Endothelial cell of umbilical vein (primary cell): ENCODE results near the gene AIRE. TPM values are rescaled to one million over a fixed set of nuclear protein-coding genes. Genes with fewer than 3 reads are reported as not detected.

Source experiments
- BruUV-seq: library from RNA; stranded (reverse); fragments of 400-500 nt; replicated peaks from 2 replicates; lab custom pipeline; 2021; lab: Mats Ljungman, UMichigan
- CTCF ChIA-PET: fragments of 300-600, 350-600 bp; sonication (Branson Sonifier 250); formaldehyde crosslinking; loops from one replicate; lab custom pipeline; 2021; ENCODE audit warnings: antibody characterized with exemption, inconsistent platforms; lab: Charles Lee
- POLR2A ChIA-PET: fragments of 300-600, 350-600 bp; sonication (Branson Sonifier 250); formaldehyde crosslinking; loops from one replicate; lab custom pipeline; 2021; ENCODE audit warnings: antibody characterized with exemption, inconsistent platforms; lab: Charles Lee
- DNase-seq: peaks from one replicate; pipeline ENCODE4 v3.0.0-alpha.2; 2011; ENCODE audit warnings: low read depth, low spot score
- FAIRE-seq: peaks from 2 replicates; lab custom pipeline; 2011; peaks lifted over from hg19 to GRCh38; lab: Jason Lieb, UNC
- H2AFZ ChIP-seq: 2 replicates; pipeline ENCODE4 v1.6.0; 2012; ENCODE audit warnings: low read depth, low read length, control low read depth, inconsistent platforms
- H3K27ac ChIP-seq: 2 replicates; pipeline ENCODE4 v1.5.1; 2011; ENCODE audit warnings: low read depth, mild to moderate bottlenecking, control low read depth, low read length, moderate library complexity; ENCODE audit not compliant: insufficient read depth
- H3K27me3 ChIP-seq, 2 experiments: 2 replicates each; pipeline versions ENCODE4 v1.6.0 to v1.6.1; 2011; ENCODE audit warnings: low read length in 2 of 2, mixed read lengths in 1 of 2; ENCODE audit not compliant: control insufficient read depth in 2 of 2, insufficient read depth in 2 of 2
- H3K36me3 ChIP-seq, 2 experiments: 2 replicates in 1 of 2; 3 replicates in 1 of 2; pipeline ENCODE4 v1.5.1; 2011; ENCODE audit warnings: low read length in 2 of 2, mild to moderate bottlenecking in 1 of 2, moderate library complexity in 1 of 2; ENCODE audit not compliant: control insufficient read depth in 2 of 2, insufficient read depth in 2 of 2; ENCODE audit errors: extremely low read depth in 1 of 2
- H3K4me1 ChIP-seq: 3 replicates; pipeline ENCODE4 v1.5.1; 2011; ENCODE audit warnings: mild to moderate bottlenecking, low read length; ENCODE audit not compliant: control insufficient read depth, insufficient read depth; ENCODE audit errors: extremely low read depth
- H3K4me2 ChIP-seq: 2 replicates; pipeline ENCODE4 v1.6.1; 2011; ENCODE audit warnings: low read length, control low read depth, mixed read lengths; ENCODE audit not compliant: insufficient read depth
- H3K4me3 ChIP-seq, 3 experiments: fragments of 200-600 bp in 1 of 3; sonication (generic), shearing (Covaris generic) in 1 of 3; replicated peaks in 1 of 3; 2 replicates each; pipeline ENCODE4 v1.5.1; 2011 to 2016; ENCODE audit warnings: control low read depth in 3 of 3, low read length in 3 of 3, mild to moderate bottlenecking in 2 of 3, inconsistent platforms in 1 of 3, low read depth in 1 of 3, moderate library complexity in 1 of 3; ENCODE audit not compliant: insufficient read depth in 1 of 3
- H3K79me2 ChIP-seq: 2 replicates; pipeline ENCODE4 v1.6.0; 2012; ENCODE audit warnings: low read length, inconsistent platforms; ENCODE audit not compliant: control insufficient read depth, insufficient read depth
- H3K9ac ChIP-seq: replicated peaks from 2 replicates; pipeline ENCODE3; 2011; ENCODE audit warnings: low read length, control low read depth; ENCODE audit not compliant: insufficient read depth; ENCODE audit errors: extremely low read depth
- H3K9me1 ChIP-seq: replicated peaks from 3 replicates; pipeline ENCODE4 v1.6.0; 2011; ENCODE audit warnings: mild to moderate bottlenecking, low read length; ENCODE audit not compliant: control insufficient read depth, insufficient read depth; ENCODE audit errors: extremely low read depth
- H3K9me3 ChIP-seq: replicated peaks from 2 replicates; pipeline ENCODE4 v1.5.1; 2012; ENCODE audit warnings: low read length, inconsistent platforms; ENCODE audit not compliant: control insufficient read depth, insufficient read depth
- H4K20me1 ChIP-seq: replicated peaks from 2 replicates; pipeline ENCODE3; 2011; ENCODE audit warnings: mild to moderate bottlenecking, low read length; ENCODE audit not compliant: control insufficient read depth, insufficient read depth; ENCODE audit errors: extremely low read depth
- CTCF ChIP-seq, 2 donors: IDR thresholded peaks; 1 replicate in 1 of 2; 2 replicates in 1 of 2; pipeline ENCODE4 v1.5.1; 2011; ENCODE audit warnings: low read length in 2 of 2, mild to moderate bottlenecking in 2 of 2, moderate library complexity in 2 of 2, control low read depth in 1 of 2, inconsistent platforms in 1 of 2, low read depth in 1 of 2; ENCODE audit not compliant: insufficient read depth in 1 of 2; ENCODE audit errors: extremely low read depth in 1 of 2
- EZH2 ChIP-seq: IDR thresholded peaks from 2 replicates; pipeline ENCODE4 v1.6.1; 2012; ENCODE audit warnings: borderline replicate concordance, low read depth, mild to moderate bottlenecking, moderate library complexity, low read length, inconsistent platforms; ENCODE audit not compliant: severe bottlenecking
- FOS ChIP-seq: IDR thresholded peaks from 2 replicates; pipeline ENCODE4 v1.6.1; 2011; ENCODE audit warnings: mild to moderate bottlenecking, low read length, moderate library complexity, borderline replicate concordance; ENCODE audit not compliant: insufficient read depth
- GATA2 ChIP-seq: IDR thresholded peaks from 2 replicates; pipeline ENCODE4 v1.7.0; 2011; ENCODE audit warnings: low read depth, mild to moderate bottlenecking, moderate library complexity, mixed read lengths, low read length; ENCODE audit not compliant: insufficient read length, insufficient read depth
- JUN ChIP-seq: IDR thresholded peaks from 2 replicates; pipeline ENCODE4 v1.6.1; 2011; ENCODE audit warnings: borderline replicate concordance, low read depth; ENCODE audit not compliant: insufficient read length, insufficient read depth
- MAX ChIP-seq: IDR thresholded peaks from 2 replicates; pipeline ENCODE4 v1.6.1; 2011; ENCODE audit not compliant: insufficient read depth, insufficient read length
- MYC ChIP-seq: IDR thresholded peaks from one replicate; pipeline ENCODE4 v1.6.1; 2011; ENCODE audit warnings: mild to moderate bottlenecking, low read depth, low read length
- POLR2A ChIP-seq: IDR thresholded peaks from 2 replicates; pipeline ENCODE4 v1.6.1; 2012; ENCODE audit warnings: low read depth, mild to moderate bottlenecking, control low read depth, low read length
- POLR2AphosphoS5 ChIP-seq: IDR thresholded peaks from 2 replicates; pipeline ENCODE4 v1.6.1; 2012; ENCODE audit warnings: low read depth, mild to moderate bottlenecking, control low read depth, low read length, moderate library complexity; ENCODE audit not compliant: insufficient read depth
- dilution Hi-C: fragments of 300-500 bp; cut with MboI; formaldehyde crosslinking; loops from one replicate; pipeline ENCODE4 v1.15.0; 2019; ENCODE audit warnings: low sequenced_read_pairs; ENCODE audit not compliant: extremely low pct_ligation_motif_present
- intact Hi-C: fragments of 100-400 bp; cut with micrococcal nuclease; formaldehyde crosslinking; loops from one replicate; pipeline ENCODE4 v1.10.0; 2022
- polyA plus RNA-seq, 4 experiments: library from polyadenylated mRNA; depleted of rRNA in 3 of 4; stranded (reverse) in 3 of 4; unstranded in 1 of 4; fragments of >200 nt; gene quantifications; 2 replicates each; pipeline versions ENCODE4 v1.2.1 to v1.2.3, GENCODE V29; 2011 to 2012; ENCODE audit warnings: missing spikeins in 1 of 4
- total RNA-seq: library from RNA; stranded (reverse); gene quantifications from 2 replicates; pipeline ENCODE4 v1.2.3, GENCODE V29; 2021

Gene AIRE
- total and polyA plus RNA-seq, 2 donors (not counting 3 experiments of a cell fraction or from before 2014, with no cell fraction given): 0.04 to 0.11 TPM

- intact Hi-C loops: no loop called here
- Histone ChIP-seq H3K9me1 (no peaks in the 10 kb centered on the region), H2AFZ (no peak overlapping the region), H3K4me3 (no peak overlapping the region), H3K4me1 (no peaks in the 10 kb centered on the region), H3K4me2 (no peak overlapping the region), H4K20me1 (no peaks in the 10 kb centered on the region), H3K27ac (no peak overlapping the region), H3K27me3 (peaks cover 0 to 3% of the 10 kb centered on the region in 2 experiments), H3K9ac (no peak overlapping the region), H3K9me3 (no peaks in the 10 kb centered on the region), H3K79me2 (no peaks in the 10 kb centered on the region), H3K36me3 (no peaks in the 10 kb centered on the region)
- no peak for DNase-seq
- ChIA-PET CTCF (no interaction called here), POLR2A (no interaction called here)
- TF ChIP-seq EZH2 (no peak), POLR2AphosphoS5 (no peak), JUN (no peak), MAX (no peak), GATA2 (no peak), FOS (no peak), MYC (no peak), POLR2A (no peak), CTCF (IDR thresholded peaks at IDR 0.05; ENCODE audit: extremely low read depth in 1 of 2, insufficient read depth in 1 of 2, low read depth in 1 of 2, low read length in 2 of 2) (no peak)
- no TSS peak for BruUV-seq
- dilution Hi-C loops: no loop called here
- no peak for FAIRE-seq
Observed at GRCh38 chr21:44281801-44282200, 3.9 kb upstream of the AIRE start.
